HG02759 (cell line): ENCODE data around the gene KIAA1671.
A peak's percentile ranks its signal among the peaks of the same experiment; 100 is the strongest.

Source experiments
- ATAC-seq: cut with Tn5 transposase; IDR thresholded peaks from one replicate; pipeline ENCODE4 v1.9.1; 2021; ENCODE audit warnings: mild to moderate bottlenecking, moderate library complexity; ENCODE audit not compliant: unreplicated experiment

KIAA1671 gene

DNA sequence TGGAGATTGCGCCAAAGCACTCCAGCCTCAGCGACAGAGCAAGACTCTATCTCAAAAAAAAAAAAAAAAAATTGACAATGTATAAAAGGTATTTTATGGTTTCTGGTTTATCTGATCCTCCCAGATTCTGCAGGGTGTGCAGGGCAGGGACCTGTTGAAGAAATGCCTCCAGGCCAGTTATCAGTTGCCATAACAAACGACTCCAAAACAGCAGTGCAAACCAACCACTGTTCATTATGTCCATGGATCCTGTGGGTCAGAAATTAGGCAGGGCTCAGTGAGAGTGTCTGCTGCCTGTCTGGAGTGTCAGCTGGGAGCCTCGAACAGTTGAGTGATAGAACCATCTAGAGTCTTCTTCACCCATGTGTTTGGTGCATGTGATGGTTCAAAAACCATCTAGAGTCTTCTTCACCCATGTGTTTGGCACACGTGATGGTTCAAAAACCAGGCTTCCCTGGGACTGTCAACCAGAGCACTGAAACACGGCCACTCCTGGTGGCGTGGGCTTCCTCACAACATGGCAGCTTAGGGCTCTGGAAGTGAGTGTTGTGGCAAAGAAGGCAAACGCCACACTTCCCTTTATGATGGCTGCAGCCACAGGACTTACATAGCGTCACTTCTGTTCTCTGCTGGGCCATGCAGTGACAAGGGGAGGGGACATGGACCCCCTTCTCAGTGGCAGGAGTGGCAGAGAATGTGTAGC lies 132.0 kb downstream of the KIAA1671 start:
- no peak for ATAC-seq

DNA sequence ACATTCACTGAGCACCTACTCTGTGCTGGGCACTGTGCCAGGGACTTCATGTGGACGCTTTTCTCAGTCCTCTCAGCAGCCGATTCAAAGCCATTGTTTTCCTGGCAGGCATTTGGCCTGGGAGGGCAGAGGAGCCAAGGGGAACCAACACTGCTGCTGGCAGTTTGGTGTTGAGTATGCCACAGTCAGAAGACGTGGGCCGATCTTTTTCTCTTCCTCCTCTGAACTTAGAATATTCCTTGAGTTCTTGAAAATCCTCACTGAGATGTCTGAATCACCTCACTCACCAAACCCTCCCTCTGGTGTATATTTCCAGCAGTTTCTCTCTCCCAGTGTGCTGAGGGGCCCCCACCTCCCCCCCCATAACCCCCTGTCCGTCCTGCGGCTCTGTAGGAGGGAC lies 132.6 kb downstream of the KIAA1671 start:
- no peak for ATAC-seq

DNA sequence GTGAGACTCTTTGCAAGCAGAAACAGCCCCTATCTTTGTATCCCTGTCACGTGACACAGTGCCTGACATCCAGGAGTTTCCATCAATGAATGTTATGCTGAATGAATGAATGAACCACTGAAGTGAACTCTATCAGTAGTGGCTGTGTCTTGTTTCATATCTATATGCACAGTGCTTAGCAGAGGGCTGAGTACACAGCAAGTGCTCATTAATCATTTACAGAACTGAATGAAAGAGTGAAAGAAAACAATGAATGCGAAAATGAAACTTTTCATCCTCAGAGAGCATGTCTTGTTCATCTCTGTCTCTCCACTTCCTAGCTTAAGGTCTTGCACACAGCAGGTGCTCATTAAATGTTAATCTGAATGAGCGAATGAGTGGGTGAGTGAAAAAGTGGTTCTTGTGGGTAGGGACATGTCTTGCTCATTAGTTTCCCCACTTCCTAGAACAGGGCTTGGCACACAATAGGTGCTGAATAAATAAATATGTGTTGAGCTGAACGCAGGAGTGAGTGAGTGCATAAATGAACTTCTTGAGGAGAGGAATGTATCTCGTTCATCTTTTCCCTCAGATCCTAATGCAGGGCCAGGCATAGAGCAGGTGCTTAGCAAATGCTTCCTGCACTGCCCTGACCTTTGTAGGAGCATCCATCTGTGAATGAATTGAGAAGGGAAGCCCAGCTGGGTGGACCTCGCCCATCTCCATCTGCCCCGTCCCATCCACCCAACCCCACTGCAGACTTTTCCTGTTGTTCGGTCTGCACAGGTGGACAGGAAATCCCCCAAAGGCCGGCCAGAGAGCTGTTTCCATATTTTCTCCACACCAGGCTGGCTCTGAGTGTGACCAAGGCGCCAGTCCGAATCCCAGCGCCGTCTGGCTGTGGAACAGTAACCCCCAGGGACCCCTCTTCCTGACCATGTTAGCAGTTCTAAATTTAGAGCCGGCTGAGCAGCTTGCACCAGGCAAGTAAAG lies 133.7 kb downstream of the KIAA1671 start:
- ATAC-seq, result peak; percentile 87

DNA sequence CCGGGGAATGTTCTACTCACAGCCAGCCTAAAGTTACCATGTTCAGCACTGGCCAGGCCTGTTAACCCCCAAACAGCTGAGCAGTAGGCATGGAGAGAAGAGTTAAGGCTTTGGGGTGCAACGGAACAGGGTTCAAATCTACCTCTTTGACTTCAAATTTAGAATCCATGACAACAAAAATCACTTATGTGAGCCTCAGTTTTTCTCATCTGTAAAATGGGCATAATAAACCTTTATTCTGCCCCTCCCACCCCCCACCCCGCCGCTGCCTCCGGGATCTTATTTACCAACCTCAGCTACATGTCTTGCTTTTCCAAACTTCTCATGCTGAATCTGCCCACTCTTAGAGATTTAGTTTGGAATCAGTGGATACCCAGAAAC lies 134.4 kb downstream of the KIAA1671 start:
- no peak for ATAC-seq

DNA sequence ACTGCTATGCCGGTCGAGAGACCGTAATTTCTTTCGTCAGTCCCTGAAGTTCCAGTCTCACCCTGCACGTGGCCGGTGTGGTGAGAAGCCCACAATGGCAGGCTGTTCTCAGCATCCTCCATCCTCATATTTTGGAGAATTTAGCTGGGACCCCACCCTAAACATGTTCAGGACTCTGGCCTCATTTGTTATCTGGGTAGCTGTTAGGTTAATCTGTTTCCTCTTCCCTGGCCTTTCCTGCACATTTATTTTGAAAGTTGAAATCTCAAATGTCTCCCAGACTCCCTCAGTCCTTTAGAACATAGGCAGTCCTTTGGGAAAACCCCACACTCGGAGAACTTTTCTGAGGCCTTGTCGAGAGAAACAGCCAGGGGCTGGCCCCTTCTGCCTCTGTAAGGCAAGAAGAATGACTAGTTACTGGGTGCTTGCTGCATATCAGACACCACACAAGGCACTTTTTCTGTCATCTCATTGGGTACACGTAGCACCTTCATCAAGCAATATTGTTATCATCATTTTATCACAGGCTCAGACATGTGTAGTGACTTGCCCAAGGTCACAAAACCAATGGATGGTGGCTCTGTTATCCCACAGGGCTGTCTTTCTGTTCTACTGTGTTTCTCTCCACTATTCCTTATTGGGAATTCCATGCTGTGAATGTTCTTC lies 137.8 kb downstream of the KIAA1671 start:
- no peak for ATAC-seq

DNA sequence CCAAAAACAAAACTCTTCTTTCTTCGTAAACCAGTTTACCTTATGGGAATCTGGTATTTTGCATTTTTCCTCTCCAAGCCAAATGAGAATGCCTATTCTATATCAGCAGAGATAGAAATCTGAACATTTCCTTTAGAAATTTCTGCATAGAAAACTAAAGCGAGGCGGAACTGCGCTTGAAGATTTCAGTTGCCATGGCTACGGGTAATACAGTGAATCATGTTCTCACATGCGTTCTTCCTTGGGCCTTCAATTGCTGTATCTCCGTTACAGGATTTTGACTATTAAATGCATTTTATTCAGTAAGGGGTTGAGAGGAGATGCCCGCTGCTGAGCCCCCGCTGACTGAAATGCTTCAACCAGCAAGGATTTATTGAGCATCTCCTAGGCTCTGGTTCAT lies 138.9 kb downstream of the KIAA1671 start:
- no peak for ATAC-seq

DNA sequence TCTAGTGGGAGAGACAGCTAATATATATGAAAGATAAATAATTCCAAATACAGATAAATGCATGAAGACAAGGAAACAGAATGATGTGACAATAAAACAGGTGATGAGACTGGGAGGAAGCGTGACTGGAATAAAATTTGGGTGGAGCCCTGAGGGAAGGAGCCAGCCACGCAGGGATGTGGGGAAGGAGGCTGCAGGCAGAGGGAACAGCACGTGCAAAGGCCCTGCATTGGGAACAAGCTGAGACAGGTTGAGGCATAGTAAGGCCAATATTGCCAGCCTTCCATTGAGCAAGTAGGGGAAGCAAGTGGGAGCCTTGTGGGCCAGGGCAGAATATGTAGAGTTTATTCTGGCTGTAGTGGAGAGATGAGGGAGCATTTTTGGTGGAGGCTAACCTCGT lies 139.6 kb downstream of the KIAA1671 start:
- no peak for ATAC-seq

DNA sequence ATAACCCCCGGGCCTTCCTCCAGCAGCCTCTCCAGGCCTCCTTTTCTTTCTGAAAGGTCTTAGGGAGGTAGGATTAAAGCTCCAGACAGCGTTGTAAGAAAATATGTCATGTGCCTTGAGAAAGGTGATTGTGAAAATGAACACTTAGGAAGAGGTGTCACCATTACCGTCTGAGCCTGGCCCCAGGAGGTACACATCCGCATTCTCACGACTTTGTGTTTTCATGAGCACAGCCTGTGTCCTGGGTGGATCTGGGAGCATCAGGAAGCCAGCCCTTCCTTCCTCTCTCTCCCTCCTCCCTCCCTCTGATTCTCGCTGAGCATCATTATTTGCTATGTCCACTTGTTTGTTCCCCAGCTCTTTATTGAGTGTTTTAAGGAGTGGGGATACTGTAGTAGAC lies 142.1 kb downstream of the KIAA1671 start:
- no peak for ATAC-seq

DNA sequence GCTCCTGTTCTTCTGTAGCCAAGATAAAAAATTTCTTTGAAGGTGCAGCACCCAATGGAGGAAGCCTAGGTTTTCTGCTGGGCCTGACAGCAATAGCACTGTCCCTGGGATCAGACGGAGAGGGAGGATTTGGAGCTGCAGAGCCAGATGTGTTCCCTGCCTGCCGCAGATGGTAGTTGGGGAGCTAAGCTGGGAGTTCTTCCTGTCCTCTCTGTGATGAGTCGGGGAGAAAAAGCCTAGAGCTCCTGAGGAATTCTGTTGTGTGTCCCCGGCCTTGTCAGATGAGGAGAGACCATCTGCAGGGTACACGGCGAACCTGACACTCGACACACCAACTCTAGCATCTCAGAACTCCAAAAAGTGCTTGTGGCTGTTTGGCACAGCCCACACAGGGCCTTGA lies 143.4 kb downstream of the KIAA1671 start:
- ATAC-seq, result no peak

DNA sequence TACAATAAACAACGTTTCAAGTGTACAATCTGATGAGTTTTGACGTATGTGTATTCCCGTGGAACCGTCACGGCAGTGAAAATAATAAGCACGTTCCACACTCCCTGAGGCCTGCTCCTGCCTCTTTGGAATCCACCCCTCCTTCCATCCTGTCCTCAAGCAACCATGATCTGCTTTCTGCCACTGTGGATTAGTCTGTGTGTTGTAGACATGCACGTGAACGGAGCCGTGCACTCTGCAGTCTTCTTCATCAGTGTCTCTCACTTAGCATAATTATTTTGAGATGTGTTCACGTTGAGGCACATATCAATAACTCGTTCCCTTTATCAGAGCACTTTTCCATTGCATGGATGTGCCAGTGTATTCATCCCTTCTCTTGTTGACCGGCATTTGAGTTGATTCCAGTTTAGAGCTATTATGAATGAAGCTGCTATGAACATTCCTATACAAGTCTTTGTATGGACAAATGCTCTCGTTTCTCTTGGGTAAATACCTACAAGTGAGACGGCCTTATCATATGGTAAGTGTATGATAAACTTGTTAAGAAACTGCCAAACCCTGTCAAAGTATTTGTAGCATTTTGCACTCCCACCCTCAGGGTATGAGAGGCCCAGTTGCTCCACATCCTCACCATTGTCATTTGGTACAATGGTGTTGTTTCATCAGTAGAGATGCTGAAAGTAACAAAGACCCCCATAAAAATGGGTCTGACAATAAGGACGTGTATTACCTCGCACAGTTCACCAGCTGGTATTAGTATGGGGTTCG lies 144.3 kb downstream of the KIAA1671 start:
- ATAC-seq, result no peak

DNA sequence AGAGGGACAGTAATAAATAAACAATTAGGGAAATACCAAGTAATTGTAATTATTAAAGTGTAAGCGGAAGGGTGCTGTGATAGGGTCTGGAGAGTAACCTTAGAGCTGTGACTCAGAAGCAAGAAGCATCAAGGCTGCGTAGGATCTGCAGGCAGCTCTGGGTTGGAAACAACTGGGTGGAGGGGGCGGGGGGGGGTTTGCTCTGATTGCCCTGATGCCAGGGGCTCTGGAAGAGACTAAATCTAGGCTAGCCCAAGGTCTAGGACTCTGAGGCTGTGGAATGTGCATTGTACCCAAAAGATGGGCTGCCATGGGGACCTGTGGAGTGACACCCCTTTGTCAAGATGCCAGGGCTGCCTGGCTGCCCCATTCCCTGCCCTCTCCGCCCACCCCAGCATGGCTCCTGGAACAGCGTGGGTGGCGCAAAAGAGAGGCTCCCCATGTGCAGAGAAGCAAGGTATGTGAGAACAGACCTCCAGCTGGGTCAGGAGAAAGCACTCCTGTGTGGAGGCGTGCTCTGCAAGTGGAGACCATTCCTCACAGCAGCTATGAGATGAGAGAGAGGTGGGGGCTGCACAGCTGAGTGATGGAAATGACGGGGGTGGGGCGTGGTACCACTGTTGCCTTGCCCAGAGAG lies 146.0 kb downstream of the KIAA1671 start:
- ATAC-seq, result no peak

DNA sequence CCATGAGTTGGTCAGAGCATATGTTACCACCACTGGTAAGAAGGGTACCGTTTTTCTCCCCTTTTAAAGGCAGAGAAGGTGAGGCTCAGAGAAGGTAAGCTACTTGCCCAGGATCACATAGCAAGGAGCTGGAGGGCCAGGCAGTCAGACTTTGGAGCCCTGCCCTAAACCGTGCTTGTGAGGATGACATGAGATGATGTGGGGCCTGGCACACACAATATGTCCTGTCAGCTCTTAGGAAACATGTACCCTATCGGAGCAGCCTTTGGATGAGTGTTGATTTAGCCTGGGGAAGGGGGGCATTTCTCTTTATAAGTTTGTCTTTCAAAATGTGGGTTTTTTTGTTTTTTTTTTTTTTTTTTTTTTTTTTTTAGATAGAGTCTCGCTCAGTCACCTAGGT lies 146.7 kb downstream of the KIAA1671 start:
- ATAC-seq, result no peak

DNA sequence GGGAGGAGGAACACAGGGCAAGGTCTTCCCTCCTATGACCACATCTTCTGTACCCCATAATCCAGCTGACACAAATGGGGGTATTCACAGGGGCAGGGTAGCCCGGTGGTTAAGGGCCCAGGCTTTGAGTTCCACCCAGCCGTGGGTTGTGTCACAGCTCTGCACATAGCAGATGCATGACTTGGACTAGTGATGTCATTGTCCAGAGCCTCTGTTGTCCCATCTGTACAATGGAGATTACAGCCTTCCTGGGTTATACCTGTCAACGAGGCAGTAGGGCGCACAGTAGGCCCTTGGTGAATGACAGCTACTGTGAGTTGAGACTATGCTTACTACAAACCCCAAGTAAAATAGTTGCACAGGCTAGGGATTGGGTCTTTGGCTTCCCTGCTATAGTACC lies 147.9 kb downstream of the KIAA1671 start:
- ATAC-seq, result no peak

DNA sequence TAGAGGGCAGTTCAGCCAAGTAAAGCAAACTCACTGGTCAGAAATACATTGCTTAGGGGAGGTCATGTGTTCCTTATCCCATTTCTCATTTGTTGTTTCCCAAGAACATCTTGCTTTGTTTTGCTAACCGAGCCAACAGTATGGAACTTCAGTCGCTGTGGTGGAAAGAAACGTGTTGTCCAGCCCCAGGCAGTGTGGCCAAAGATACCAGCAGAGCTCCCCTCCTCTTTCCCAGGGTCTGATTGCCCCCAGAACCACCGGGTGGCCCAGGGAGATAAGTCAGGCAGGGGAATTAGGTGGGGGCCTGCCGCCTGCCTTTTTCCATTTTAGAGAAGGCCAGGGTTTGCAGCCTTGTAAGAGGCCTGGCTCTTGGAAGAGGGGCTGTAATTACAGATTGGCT lies 148.4 kb downstream of the KIAA1671 start:
- ATAC-seq, result no peak

DNA sequence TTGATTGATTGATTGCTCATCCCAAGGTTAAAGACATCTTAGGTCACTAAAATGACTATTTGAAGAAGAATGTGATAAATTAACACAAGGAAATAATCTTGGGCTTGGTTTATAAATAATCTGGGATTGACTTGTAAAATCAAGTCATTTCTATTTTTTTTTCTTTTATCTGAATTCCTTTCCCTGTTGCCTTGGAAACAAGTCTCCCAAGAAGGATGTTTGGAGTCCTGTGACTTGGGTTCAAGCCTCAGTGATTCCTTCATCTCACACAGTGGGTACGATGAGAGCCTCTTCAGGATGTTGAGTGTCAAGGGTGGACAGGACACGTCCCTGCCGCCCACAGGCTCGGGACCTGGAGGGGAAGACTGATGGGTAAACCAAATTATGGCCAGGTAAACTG lies 149.0 kb downstream of the KIAA1671 start:
- ATAC-seq, result no peak

DNA sequence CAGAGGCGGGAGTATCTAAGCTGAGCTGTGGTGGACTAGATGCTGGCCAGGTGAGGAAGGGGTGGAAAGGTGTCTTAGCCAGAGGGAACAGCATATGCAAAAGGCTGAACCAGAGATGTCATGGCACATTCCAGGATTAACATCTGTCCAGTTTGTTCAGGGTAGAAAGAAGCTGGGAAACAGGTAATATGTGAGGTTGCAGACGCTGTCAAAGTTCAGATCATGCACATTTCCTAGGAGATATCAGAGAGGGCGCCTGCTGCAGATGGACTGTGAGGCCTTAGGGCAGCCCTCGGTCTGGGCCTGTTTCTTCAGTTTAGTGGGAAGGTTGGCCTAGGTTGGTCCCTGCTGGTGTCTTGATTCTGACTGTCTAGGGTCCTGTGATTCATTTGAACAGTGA lies 149.5 kb downstream of the KIAA1671 start:
- ATAC-seq, result no peak

DNA sequence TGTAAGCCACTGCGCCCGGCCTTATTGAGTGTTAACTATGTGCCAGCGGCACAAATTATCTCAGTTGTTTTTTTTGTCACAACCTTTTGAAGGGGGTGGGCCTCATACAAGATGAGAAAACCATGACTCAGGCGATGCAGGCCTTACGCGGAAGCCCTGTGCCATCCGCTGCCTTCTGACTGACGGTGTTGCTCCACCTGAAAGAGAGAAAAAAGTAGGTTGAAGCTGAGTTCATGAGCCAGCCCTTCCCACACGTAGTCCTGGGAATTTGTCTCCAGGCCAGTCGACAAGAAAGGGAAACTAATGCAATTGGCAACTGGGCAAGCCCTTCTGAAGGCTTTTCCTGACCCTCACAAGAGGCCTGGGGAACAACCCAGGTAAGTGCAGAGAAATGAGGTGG lies 150.2 kb downstream of the KIAA1671 start:
- ATAC-seq, result no peak

DNA sequence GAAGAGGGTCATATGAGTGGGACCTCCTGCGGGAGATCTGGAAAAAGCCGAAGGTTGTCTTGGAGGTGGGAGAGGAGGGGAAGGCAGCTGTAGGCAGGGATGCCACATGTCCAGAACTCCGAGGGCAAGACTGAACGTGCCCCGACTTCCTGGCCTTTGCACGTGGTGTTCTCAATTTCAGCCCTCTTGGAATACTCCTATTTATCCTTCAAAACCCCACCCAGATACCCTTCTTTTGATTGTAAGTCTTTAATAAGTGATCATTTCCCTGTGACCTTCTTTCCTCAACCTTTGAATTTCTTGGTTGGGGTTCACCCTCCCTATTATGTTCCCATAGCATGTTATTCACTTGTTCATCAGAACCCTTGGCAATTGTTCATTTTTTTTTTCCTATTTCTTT lies 151.9 kb downstream of the KIAA1671 start:
- ATAC-seq, result no peak

DNA sequence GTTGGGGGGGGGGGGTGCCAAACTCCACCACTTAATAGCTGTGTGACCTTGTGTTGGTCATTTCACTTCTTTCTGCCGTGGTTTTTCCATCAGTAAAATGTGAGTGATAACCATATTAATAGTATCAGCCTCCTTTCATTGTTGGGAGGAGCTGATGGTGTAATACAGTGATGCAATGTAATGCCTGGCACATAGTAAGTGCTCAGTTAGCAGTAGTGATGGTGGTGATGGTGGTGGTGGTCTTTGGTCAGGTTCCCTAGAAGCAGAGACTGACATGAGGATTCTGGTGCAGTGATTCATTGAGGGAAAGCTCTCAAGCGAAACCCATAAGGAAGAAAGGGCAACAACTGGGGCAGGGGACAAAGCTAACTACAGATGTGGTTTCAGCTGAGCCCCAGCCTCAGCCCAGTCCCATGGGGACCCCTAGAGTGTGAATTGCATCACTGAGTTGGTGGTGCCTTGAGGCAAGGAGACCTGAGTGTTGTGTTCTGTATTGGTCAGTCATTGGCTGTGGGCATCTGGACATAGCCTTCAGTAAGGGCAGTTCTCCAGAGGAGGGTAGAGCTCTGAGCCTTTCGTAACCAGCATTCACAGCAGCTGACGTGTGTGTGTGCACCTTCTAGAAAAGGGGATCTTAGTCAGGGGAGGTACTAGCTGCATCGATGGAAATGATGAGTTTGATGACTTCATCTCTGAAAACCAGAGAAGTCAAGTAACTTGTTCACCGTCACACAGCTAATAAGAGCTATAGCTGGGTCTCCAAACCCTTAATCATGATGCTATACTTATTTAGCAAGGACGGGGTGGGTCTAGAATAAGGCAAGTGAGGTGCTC lies 153.5 kb downstream of the KIAA1671 start:
- ATAC-seq, result no peak
